ENCODE results near the gene TMEM51.

The TMEM51 gene

GRCh38 chr1:15218287-15219279 is 65.0 kb downstream of the TMEM51 start:
- Histone ChIP-seq H2AFZ (no peak overlapping the region), H3K79me2 (no peaks in the 10 kb centered on the region), H3K4me2 (ENCODE audit: low read length) (no peak overlapping the region), H3K36me3 (ENCODE audit: control insufficient read depth, insufficient read depth, low read length) (no peaks in the 10 kb centered on the region), H3K9me3 (ENCODE audit: control insufficient read depth, low read length) (no peaks in the 10 kb centered on the region), H3K27ac (no peak overlapping the region), H3K27me3 (ENCODE audit: control insufficient read depth, insufficient read depth, low read length) (no peaks in the 10 kb centered on the region), H3K9ac (no peak overlapping the region), H3K4me1 (no peaks in the 10 kb centered on the region), H3K4me3 (ENCODE audit: low read depth, low read length) (no peak overlapping the region)
- TF ChIP-seq CTCF (IDR thresholded peaks at IDR 0.05), result no peak

GRCh38 chr1:15219280-15220023 is 65.9 kb downstream of the TMEM51 start:
- TF ChIP-seq CTCF (IDR thresholded peaks at IDR 0.05), result no peak
- Histone ChIP-seq H3K4me1 (no peaks in the 10 kb centered on the region), H2AFZ (no peak overlapping the region), H3K4me3 (ENCODE audit: low read depth, low read length) (no peak overlapping the region), H3K36me3 (ENCODE audit: control insufficient read depth, insufficient read depth, low read length) (no peaks in the 10 kb centered on the region), H3K4me2 (ENCODE audit: low read length) (no peak overlapping the region), H3K9me3 (ENCODE audit: control insufficient read depth, low read length) (no peaks in the 10 kb centered on the region), H3K27me3 (ENCODE audit: control insufficient read depth, insufficient read depth, low read length) (no peaks in the 10 kb centered on the region), H3K27ac (no peak overlapping the region), H3K9ac (no peak overlapping the region), H3K79me2 (no peaks in the 10 kb centered on the region)

- no peak overlapping the region for H3K4me3 ChIP-seq (ENCODE audit: low read depth, low read length)
- H3K4me2 ChIP-seq (ENCODE audit: low read length), result no peak overlapping the region
- H3K79me2 ChIP-seq, result no peaks in the 10 kb centered on the region
These were observed 66.5 kb downstream of the TMEM51 start for GRCh38 chr1:15220024-15220392.

GRCh38 chr1:15220825-15221431 is 67.4 kb downstream of the TMEM51 start:
- TF ChIP-seq CTCF (IDR thresholded peaks at IDR 0.05), result no peak
- H3K4me3 ChIP-seq (ENCODE audit: low read depth, low read length), result no peak overlapping the region
- H3K9me3 ChIP-seq (ENCODE audit: control insufficient read depth, low read length), result no peaks in the 10 kb centered on the region
- no peaks in the 10 kb centered on the region for H3K27me3 ChIP-seq (ENCODE audit: control insufficient read depth, insufficient read depth, low read length)
- no peak overlapping the region for H3K4me2 ChIP-seq (ENCODE audit: low read length)
- H3K36me3 ChIP-seq (ENCODE audit: control insufficient read depth, insufficient read depth, low read length), result no peaks in the 10 kb centered on the region
- H3K27ac ChIP-seq, result no peak overlapping the region
- H3K4me1 ChIP-seq, result no peaks in the 10 kb centered on the region
- H3K9ac ChIP-seq, result no peak overlapping the region
- H3K79me2 ChIP-seq, result no peaks in the 10 kb centered on the region
- no peak overlapping the region for H2AFZ ChIP-seq

More at GRCh38 chr1:15220024-15220392, 66.5 kb downstream of the TMEM51 start:
- Histone ChIP-seq H3K9ac (no peak overlapping the region), H3K27me3 (ENCODE audit: control insufficient read depth, insufficient read depth, low read length) (no peaks in the 10 kb centered on the region), H3K4me1 (no peaks in the 10 kb centered on the region), H3K36me3 (ENCODE audit: control insufficient read depth, insufficient read depth, low read length) (no peaks in the 10 kb centered on the region), H3K27ac (no peak overlapping the region), H3K9me3 (ENCODE audit: control insufficient read depth, low read length) (no peaks in the 10 kb centered on the region), H2AFZ (no peak overlapping the region)
- no peak for TF ChIP-seq CTCF (IDR thresholded peaks at IDR 0.05)

Measured in parathyroid adenoma (tissue), 2 donors.